NT2/D1 (cell line): Measurements from ENCODE around the gene COL21A1.

Experiments
- SUZ12 ChIP-seq: IDR thresholded peaks from 2 replicates; pipeline ENCODE4 v1.6.1; 2011; ENCODE audit not compliant: insufficient read length, insufficient read depth; ENCODE audit errors: extremely low read depth
- ZNF274 ChIP-seq: IDR thresholded peaks from 2 replicates; pipeline ENCODE4 v1.6.1; 2011; ENCODE audit warnings: mild to moderate bottlenecking, low read depth, low read length

- TF ChIP-seq SUZ12 (no peak), ZNF274 (no peak)
Observed at GRCh38 chr6:56022678-56023077, 224.7 kb downstream of the COL21A1 start.
